H1 (cell line): Measurements from ENCODE around the gene CTDP1. TPM values are rescaled to one million over a fixed set of nuclear protein-coding genes. Genes with fewer than 3 reads are reported as not detected.

Source experiments
- CTCF ChIA-PET: fragments of 300-600 bp; sonication (Branson Sonifier 250); formaldehyde crosslinking; loops from one replicate; lab custom pipeline; 2021; ENCODE audit not compliant: partially characterized antibody; lab: Charles Lee
- POLR2A ChIA-PET: fragments of 300-600 bp; sonication (Branson Sonifier 250); formaldehyde crosslinking; loops from one replicate; lab custom pipeline; 2021; ENCODE audit warnings: inconsistent platforms; ENCODE audit not compliant: partially characterized antibody; lab: Charles Lee
- DNase-seq, 2 experiments: peaks; one replicate each; pipeline versions ENCODE4 v3.0.0 to v3.0.0-alpha.2; 2010 to 2022; ENCODE audit warnings: low spot score in 2 of 2, low read depth in 1 of 2, mixed read lengths in 1 of 2
- FAIRE-seq: peaks from 2 replicates; lab custom pipeline; 2011; peaks lifted over from hg19 to GRCh38; lab: Jason Lieb, UNC
- H2AFZ ChIP-seq: 2 replicates; pipeline ENCODE4 v1.8.1; 2012; ENCODE audit warnings: low read length, inconsistent platforms
- H2AK5ac ChIP-seq: 2 replicates; pipeline ENCODE4 v1.6.1; 2013; ENCODE audit warnings: low read depth, low read length
- H2BK120ac ChIP-seq: replicated peaks from 2 replicates; pipeline ENCODE3; 2013; ENCODE audit warnings: low read depth, low read length, inconsistent platforms
- H2BK12ac ChIP-seq: 2 replicates; pipeline ENCODE4 v1.6.1; 2013; ENCODE audit warnings: low read depth, low read length
- H2BK15ac ChIP-seq: 2 replicates; pipeline ENCODE4 v1.6.1; 2013; ENCODE audit warnings: low read length
- H2BK20ac ChIP-seq: 2 replicates; pipeline ENCODE4 v1.6.1; 2013; ENCODE audit warnings: low read length
- H2BK5ac ChIP-seq: 2 replicates; pipeline ENCODE4 v1.6.1; 2013; ENCODE audit warnings: low read depth, low read length
- H3K14ac ChIP-seq: 2 replicates; pipeline ENCODE4 v1.6.1; 2013; ENCODE audit warnings: inconsistent platforms; ENCODE audit not compliant: insufficient read length
- H3K18ac ChIP-seq: 2 replicates; pipeline ENCODE4 v1.6.1; 2013; ENCODE audit warnings: low read length; ENCODE audit errors: extremely low read depth
- H3K23ac ChIP-seq: 2 replicates; pipeline ENCODE4 v1.6.1; 2013; ENCODE audit warnings: inconsistent platforms; ENCODE audit not compliant: insufficient read length
- H3K23me2 ChIP-seq: 2 replicates; pipeline ENCODE4 v1.6.1; 2013; ENCODE audit warnings: low read depth, low read length
- H3K27ac ChIP-seq: 2 replicates; pipeline ENCODE4 v1.6.1; 2011; ENCODE audit warnings: low read depth, low read length, inconsistent platforms
- H3K27me3 ChIP-seq, 4 experiments: replicated peaks in 1 of 4; 1 replicate in 1 of 4; 2 replicates in 3 of 4; pipeline versions ENCODE4 v1.6.1 to v1.8.1; 2011 to 2013; ENCODE audit warnings: low read length in 3 of 4, mild to moderate bottlenecking in 3 of 4, inconsistent platforms in 2 of 4, mixed read lengths in 2 of 4, moderate library complexity in 1 of 4; ENCODE audit not compliant: control insufficient read depth in 3 of 4, insufficient read depth in 3 of 4; ENCODE audit errors: extremely low read depth in 1 of 4
- H3K36me3 ChIP-seq, 4 experiments: 2 replicates each; pipeline versions ENCODE4 v1.6.1 to v1.8.1; 2011 to 2013; ENCODE audit warnings: mild to moderate bottlenecking in 4 of 4, low read length in 3 of 4, moderate library complexity in 2 of 4, control low read depth in 1 of 4, inconsistent platforms in 1 of 4; ENCODE audit not compliant: insufficient read depth in 4 of 4, control insufficient read depth in 2 of 4
- H3K4ac ChIP-seq: replicated peaks from 2 replicates; pipeline ENCODE3; 2013; ENCODE audit warnings: low read length, low read depth, mixed read lengths, inconsistent platforms; ENCODE audit not compliant: insufficient read length
- H3K4me1 ChIP-seq, 4 experiments: replicated peaks in 1 of 4; 1 replicate in 1 of 4; 2 replicates in 3 of 4; pipeline versions ENCODE4 v1.6.1 to v1.8.1; 2011 to 2013; ENCODE audit warnings: low read length in 3 of 4, inconsistent platforms in 2 of 4, mixed read lengths in 1 of 4; ENCODE audit not compliant: insufficient read depth in 4 of 4, control insufficient read depth in 3 of 4
- H3K4me2 ChIP-seq, 2 experiments: 2 replicates each; pipeline versions ENCODE4 v1.6.1 to v1.8.1; 2011 to 2013; ENCODE audit warnings: low read depth in 2 of 2, low read length in 2 of 2, control low read depth in 1 of 2, inconsistent platforms in 1 of 2, mild to moderate bottlenecking in 1 of 2; ENCODE audit not compliant: insufficient read depth in 1 of 2
- H3K4me3 ChIP-seq, 4 experiments: fragments of 200-600, 300-600 bp in 1 of 4; sonication (generic), shearing (Covaris generic), sonication (Bioruptor Twin) in 1 of 4; 2 replicates each; pipeline versions ENCODE4 v1.5.1 to v1.8.1; 2011 to 2016; ENCODE audit warnings: low read length in 4 of 4, low read depth in 3 of 4, control low read depth in 2 of 4, inconsistent platforms in 2 of 4, mild to moderate bottlenecking in 2 of 4, mixed read lengths in 1 of 4, moderate library complexity in 1 of 4; ENCODE audit not compliant: insufficient read depth in 2 of 4; ENCODE audit errors: extremely low read depth in 1 of 4
- H3K56ac ChIP-seq: replicated peaks from 2 replicates; pipeline ENCODE3; 2013; ENCODE audit warnings: low read depth, mild to moderate bottlenecking, mixed read lengths, low read length, inconsistent platforms; ENCODE audit not compliant: insufficient read length
- H3K79me1 ChIP-seq: 2 replicates; pipeline ENCODE4 v1.6.1; 2013; ENCODE audit warnings: low read depth, low read length, control low read depth
- H3K79me2 ChIP-seq, 2 experiments: 2 replicates each; pipeline versions ENCODE4 v1.6.1 to v1.8.1; 2012 to 2013; ENCODE audit warnings: low read length in 2 of 2, mild to moderate bottlenecking in 2 of 2, inconsistent platforms in 1 of 2; ENCODE audit not compliant: insufficient read depth in 2 of 2, control insufficient read depth in 1 of 2
- H3K9ac ChIP-seq, 4 experiments: replicated peaks in 1 of 4; 1 replicate in 1 of 4; 2 replicates in 3 of 4; pipeline versions ENCODE4 v1.6.1 to v1.8.1; 2011 to 2013; ENCODE audit warnings: low read depth in 3 of 4, low read length in 3 of 4, control low read depth in 2 of 4, mild to moderate bottlenecking in 2 of 4, moderate library complexity in 2 of 4, inconsistent platforms in 1 of 4; ENCODE audit errors: extremely low read depth in 1 of 4
- H3K9me3 ChIP-seq, 2 experiments: 2 replicates each; pipeline versions ENCODE4 v1.6.1 to v1.8.1; 2012 to 2013; ENCODE audit warnings: mild to moderate bottlenecking in 2 of 2, moderate library complexity in 2 of 2, control low read depth in 1 of 2, inconsistent platforms in 1 of 2, low read depth in 1 of 2, low read length in 1 of 2, mixed read lengths in 1 of 2; ENCODE audit not compliant: insufficient read depth in 2 of 2
- H4K20me1 ChIP-seq, 2 experiments: replicated peaks in 1 of 2; 2 replicates each; pipeline versions ENCODE3 to v1.8.1; 2011 to 2013; ENCODE audit warnings: inconsistent platforms in 2 of 2, low read length in 2 of 2, mild to moderate bottlenecking in 1 of 2; ENCODE audit not compliant: insufficient read depth in 2 of 2, control insufficient read depth in 1 of 2
- H4K5ac ChIP-seq: 2 replicates; pipeline ENCODE4 v1.6.1; 2013; ENCODE audit warnings: low read length, low read depth, mixed read lengths, inconsistent platforms; ENCODE audit not compliant: insufficient read length
- H4K8ac ChIP-seq: 2 replicates; pipeline ENCODE4 v1.8.0; 2013; ENCODE audit warnings: mild to moderate bottlenecking, moderate library complexity, low read length, inconsistent platforms; ENCODE audit not compliant: insufficient read depth; ENCODE audit errors: extremely low read depth
- H4K91ac ChIP-seq: replicated peaks from 2 replicates; pipeline ENCODE3; 2013; ENCODE audit warnings: low read length, mixed read lengths, inconsistent platforms; ENCODE audit not compliant: insufficient read length
- TCF12 ChIP-seq: IDR thresholded peaks from 2 replicates; pipeline ENCODE4 v1.6.1; 2011; ENCODE audit warnings: low read depth, mild to moderate bottlenecking, low read length
- WGBS, 2 experiments: shearing (Covaris generic) in 1 of 2; methylation state at CpG; one replicate each; pipeline versions ENCODE4 v1.1.6 to v1.1.7; 2013 to 2015; ENCODE audit warnings: low lambda C conversion rate in 2 of 2, mixed read lengths in 2 of 2, inconsistent platforms in 1 of 2, low coverage in 1 of 2, missing lambda C conversion rate in 1 of 2; ENCODE audit not compliant: insufficient replicate concordance in 2 of 2, insufficient coverage in 1 of 2, insufficient read length in 1 of 2; ENCODE audit errors: extremely low coverage in 1 of 2, missing lambda C conversion rate in 1 of 2; 5-methylcytosine and 5-hydroxymethylcytosine counted together
- polyA plus RNA-seq, 7 experiments: library from polyadenylated mRNA; depleted of rRNA in 3 of 7; stranded (reverse) in 5 of 7; unstranded in 2 of 7; fragments of >200 nt in 5 of 7; fragments of 200-250 nt in 2 of 7; gene quantifications; 1 replicate in 5 of 7; 2 replicates in 1 of 7; 4 replicates in 1 of 7; pipeline versions ENCODE4 v1.2.1 to v1.2.3, GENCODE V29; 2011 to 2013; ENCODE audit warnings: missing spikeins in 2 of 7, mixed read lengths in 2 of 7
- total RNA-seq: library from RNA; stranded (reverse); fragmentation: NEBNext Ultra II Directional; extraction: Animal tissue kit (Norgen Biotek cat#: 25700); gene quantifications from 2 replicates; pipeline ENCODE4 v1.2.1, GENCODE V29; 2021

The CTDP1 gene
- total and polyA plus RNA-seq, 2 of the 8 experiments (the other 6 are each of a cell fraction or from before 2014, with no cell fraction given), result 16.6 to 37.0 TPM

GRCh38 chr18:79677840-79678239 lies 1.8 kb upstream of the CTDP1 start:
- H3K9ac ChIP-seq, result peak overlapping the region in 1 of 4 experiments; percentile 75; a peak in 3 of 7 replicates
- CTCF ChIA-PET, result no interaction called here

More at GRCh38 chr18:79677840-79678239, 1.8 kb upstream of the CTDP1 start:
- no peak overlapping the region for H2BK5ac ChIP-seq
- H3K9me3 ChIP-seq, result no peaks in the 10 kb centered on the region
- peaks cover 6% of the 10 kb centered on the region; the same call in 1 of the 2 replicates for H3K23me2 ChIP-seq
- H3K23ac ChIP-seq, result no peak overlapping the region
- H3K18ac ChIP-seq, result no peak overlapping the region
- H4K91ac ChIP-seq, result no peak overlapping the region
- H3K4me2 ChIP-seq, result peak overlapping the region; percentile 70 to 71
- no peak for TF ChIP-seq TCF12
- no peak overlapping the region for H2BK12ac ChIP-seq
- H2AFZ ChIP-seq, result no peak overlapping the region
- peaks cover 0 to 11% (median under 1%) of the 10 kb centered on the region in 4 experiments; a peak in 4 of 8 replicates for H3K36me3 ChIP-seq
- H3K27me3 ChIP-seq, result no peaks in the 10 kb centered on the region
- H3K56ac ChIP-seq, result no peak overlapping the region
- H3K79me2 ChIP-seq, result peaks cover 26 to 39% of the 10 kb centered on the region in 2 experiments
- no peak overlapping the region for H2BK120ac ChIP-seq
- H4K8ac ChIP-seq, result no peak overlapping the region
- WGBS, 2 experiments, result 96% methylated on average over 9 of the region's 9 CpGs; no CpG with 5 or more reads in 1 of the 2 experiments
- H2AK5ac ChIP-seq, result no peak overlapping the region
- DNase-seq (no peak), FAIRE-seq (no peak)
- POLR2A ChIA-PET, result interaction anchor here (1.1 to 1.5 kb wide), 2 partner anchors 8 to 21 kb away, joined by 3 to 4 read pairs; no protein-coding TSS in a partner anchor
- H3K4me1 ChIP-seq, result peaks cover 6 to 14% (median 9%) of the 10 kb centered on the region in 4 experiments; a peak in 6 of 7 replicates
- H2BK15ac ChIP-seq, result no peak overlapping the region
- H3K79me1 ChIP-seq, result peaks cover 18% of the 10 kb centered on the region
- no peak overlapping the region for H3K27ac ChIP-seq
- no peak overlapping the region for H4K5ac ChIP-seq
- H3K4ac ChIP-seq, result no peak overlapping the region
- peak overlapping the region in 3 of 4 experiments; percentile 66 to 86 (median 83); a peak in 4 of 8 replicates for H3K4me3 ChIP-seq
- H3K14ac ChIP-seq, result no peak overlapping the region
- H2BK20ac ChIP-seq, result no peak overlapping the region
- H4K20me1 ChIP-seq, result peaks cover 9 to 23% of the 10 kb centered on the region in 2 experiments
